Neuron (in vitro differentiated cells): ENCODE results near the gene GLRX5.

ENCODE experiments used
- H2AFZ ChIP-seq: one replicate; pipeline ENCODE4 v1.6.1; 2013; ENCODE audit warnings: low read depth, mild to moderate bottlenecking, inconsistent platforms, low read length, moderate library complexity
- H3K27me3 ChIP-seq: one replicate; pipeline ENCODE4 v1.6.1; 2013; ENCODE audit warnings: low read length; ENCODE audit not compliant: insufficient read depth
- H3K36me3 ChIP-seq: one replicate; pipeline ENCODE4 v1.6.1; 2013; ENCODE audit warnings: low read length; ENCODE audit not compliant: insufficient read depth
- H3K4me1 ChIP-seq: one replicate; pipeline ENCODE4 v1.6.1; 2013; ENCODE audit warnings: low read length; ENCODE audit not compliant: insufficient read depth
- H3K4me3 ChIP-seq: 2 replicates; pipeline ENCODE4 v1.5.1; 2013; ENCODE audit warnings: mild to moderate bottlenecking, low read length, moderate library complexity
- H3K9me3 ChIP-seq: one replicate; pipeline ENCODE4 v1.6.1; 2013; ENCODE audit warnings: low read length

Gene GLRX5

GRCh38 chr14:95515596-95516552 lies 19.0 kb upstream of the GLRX5 start:
- peaks cover 15% of the 10 kb centered on the region for H3K27me3 ChIP-seq
- H2AFZ ChIP-seq, result peak overlapping the region; percentile 23
- H3K4me3 ChIP-seq, result peak overlapping the region; percentile 24
- no peaks in the 10 kb centered on the region for H3K36me3 ChIP-seq
- peaks cover 20% of the 10 kb centered on the region for H3K4me1 ChIP-seq
- no peaks in the 10 kb centered on the region for H3K9me3 ChIP-seq

DNA sequence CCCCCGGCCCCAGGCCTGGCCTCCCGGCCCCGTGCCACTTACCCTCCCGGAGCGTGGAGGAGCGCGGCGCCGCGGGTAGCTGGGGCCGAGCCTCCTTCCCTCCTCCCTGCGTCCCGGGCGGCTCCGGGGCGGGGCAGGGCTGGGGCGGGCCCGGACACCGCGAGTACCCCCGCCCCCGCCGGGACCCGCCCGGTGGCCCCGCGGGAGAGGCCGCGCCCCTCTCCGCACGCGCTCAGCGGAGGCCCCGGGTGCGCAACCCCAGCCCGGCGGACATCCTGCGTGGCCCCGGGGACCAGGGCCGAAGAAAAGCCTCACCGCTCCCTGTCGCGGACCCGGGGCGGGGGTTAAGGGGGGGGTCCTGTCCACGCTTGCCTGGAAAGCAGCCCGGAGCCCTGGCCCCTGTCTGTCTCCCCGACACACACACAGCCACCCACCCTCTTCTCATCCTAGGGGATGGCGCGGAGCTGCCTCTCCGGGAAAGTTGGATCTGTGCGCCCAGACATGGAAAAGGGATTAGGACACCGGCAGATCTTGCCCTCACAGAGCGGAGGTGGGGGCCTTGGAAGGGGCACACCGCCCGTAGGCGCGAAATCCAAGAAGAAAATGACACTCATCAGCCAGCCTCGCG lies 18.2 kb upstream of the GLRX5 start, which contains the start of gene SYNE3:
SYNE3 (minus strand) TSS at position 97 of the 628 bp plus-strand sequence. CDS start 40,829 bp downstream, outside the sequence.
- Histone ChIP-seq H3K27me3 (peaks cover 15% of the 10 kb centered on the region), H2AFZ (peak within 1 kb of the TSS; percentile 23), H3K4me1 (peaks cover 20% of the 10 kb centered on the region), H3K36me3 (no peaks in the 10 kb centered on the region), H3K4me3 (peak within 1 kb of the TSS; percentile 24), H3K9me3 (no peaks in the 10 kb centered on the region)

DNA sequence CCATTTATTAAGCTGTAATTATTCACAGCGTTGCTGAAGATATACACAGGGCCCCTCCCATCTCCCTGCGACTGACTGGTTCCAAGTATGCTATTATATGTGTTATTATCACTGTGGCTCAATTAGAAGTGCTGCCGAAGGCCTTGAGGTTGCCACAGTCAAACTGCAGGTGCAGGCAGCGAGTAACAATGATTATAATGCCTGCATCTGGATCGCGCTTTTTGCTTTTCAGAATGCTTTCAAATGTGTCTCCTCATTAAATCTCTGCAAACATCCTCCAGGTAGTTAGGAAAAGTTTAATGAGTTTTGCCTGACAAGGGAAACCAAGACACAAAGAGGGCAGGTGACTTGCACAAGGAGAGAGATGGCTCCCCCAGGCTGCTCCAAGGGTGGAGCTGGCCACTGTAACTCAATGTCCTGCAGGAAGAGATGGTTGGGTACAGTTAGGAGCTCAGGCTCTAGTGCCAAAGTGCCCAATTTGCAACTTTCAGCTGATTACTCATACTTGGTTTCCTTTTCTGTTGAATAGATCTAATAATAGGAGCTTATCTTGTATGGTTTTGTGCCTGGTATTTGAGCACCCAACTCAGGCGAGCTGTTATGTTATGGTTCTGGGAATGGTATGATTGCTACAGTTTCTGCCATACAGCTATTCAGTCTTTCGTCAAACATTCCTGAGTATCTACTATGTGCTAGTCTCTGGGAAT lies 16.7 kb upstream of the GLRX5 start:
- H2AFZ ChIP-seq, result no peak overlapping the region
- H3K4me1 ChIP-seq, result peaks cover 20% of the 10 kb centered on the region

GRCh38 chr14:95519699-95520098 lies 15.2 kb upstream of the GLRX5 start:
- H3K9me3 ChIP-seq, result no peaks in the 10 kb centered on the region
- peaks cover 14% of the 10 kb centered on the region for H3K4me1 ChIP-seq
- H3K4me3 ChIP-seq, result no peak overlapping the region
- H2AFZ ChIP-seq, result no peak overlapping the region
- H3K36me3 ChIP-seq, result no peaks in the 10 kb centered on the region
- peaks cover 15% of the 10 kb centered on the region for H3K27me3 ChIP-seq

More for the DNA sequence above, 16.7 kb upstream of the GLRX5 start:
- H3K4me3 ChIP-seq, result no peak overlapping the region
- H3K27me3 ChIP-seq, result peaks cover 15% of the 10 kb centered on the region
- no peaks in the 10 kb centered on the region for H3K9me3 ChIP-seq
- H3K36me3 ChIP-seq, result no peaks in the 10 kb centered on the region

- H3K27me3 ChIP-seq, result peaks cover 13% of the 10 kb centered on the region
- no peaks in the 10 kb centered on the region for H3K36me3 ChIP-seq
- H3K4me3 ChIP-seq, result no peak overlapping the region
- peaks cover 8% of the 10 kb centered on the region for H3K4me1 ChIP-seq
- H3K9me3 ChIP-seq, result no peaks in the 10 kb centered on the region
- no peak overlapping the region for H2AFZ ChIP-seq
Observed at GRCh38 chr14:95520346-95520745, 14.5 kb upstream of the GLRX5 start.

- H3K27me3 ChIP-seq, result peaks cover 7% of the 10 kb centered on the region
- peaks cover 1% of the 10 kb centered on the region for H3K4me1 ChIP-seq
- no peak overlapping the region for H3K4me3 ChIP-seq
- no peak overlapping the region for H2AFZ ChIP-seq
- H3K36me3 ChIP-seq, result no peaks in the 10 kb centered on the region
- H3K9me3 ChIP-seq, result no peaks in the 10 kb centered on the region
Observed at GRCh38 chr14:95521001-95521400, 13.8 kb upstream of the GLRX5 start.

DNA sequence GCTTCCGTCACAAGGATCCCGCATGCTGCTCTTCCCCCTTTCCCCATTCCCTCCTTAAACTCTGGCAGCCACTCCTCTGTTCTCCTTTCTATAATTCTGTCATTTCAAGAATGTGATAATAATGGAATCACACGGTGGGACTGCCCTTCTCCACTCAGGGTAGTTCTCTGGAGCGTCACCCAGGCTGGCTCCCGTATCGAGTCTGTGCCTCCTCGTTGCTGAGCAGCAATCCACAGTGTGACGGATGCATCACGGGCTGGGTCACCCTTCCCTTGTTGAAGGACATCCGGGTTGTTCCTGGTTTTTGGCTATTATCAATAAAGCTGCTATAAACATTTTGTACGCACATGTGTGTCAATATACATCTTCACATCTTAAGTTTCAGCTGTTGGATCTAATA lies 12.7 kb upstream of the GLRX5 start:
- H3K4me3 ChIP-seq, result no peak overlapping the region
- H3K4me1 ChIP-seq, result no peaks in the 10 kb centered on the region

DNA sequence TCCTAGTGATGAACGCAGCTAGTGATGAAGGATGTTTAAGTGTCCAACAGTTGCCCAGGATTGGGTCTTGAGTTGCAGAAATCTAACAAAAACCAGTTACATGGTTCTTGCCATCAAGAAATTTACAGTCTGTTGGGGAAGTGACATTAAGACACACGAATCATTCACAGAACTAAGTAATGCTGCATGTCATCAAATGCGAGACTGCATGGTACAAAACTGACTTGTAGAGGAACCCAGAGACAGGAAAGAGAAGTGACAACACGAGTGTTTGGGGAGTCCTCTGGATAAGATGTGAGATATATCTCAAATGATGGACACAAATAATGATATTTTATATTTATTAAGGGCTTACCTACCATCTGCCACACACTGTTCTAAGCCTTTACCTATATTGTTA lies 12.3 kb upstream of the GLRX5 start:
- no peaks in the 10 kb centered on the region for H3K9me3 ChIP-seq
- no peaks in the 10 kb centered on the region for H3K27me3 ChIP-seq
- H3K36me3 ChIP-seq, result no peaks in the 10 kb centered on the region
- no peaks in the 10 kb centered on the region for H3K4me1 ChIP-seq
- no peak overlapping the region for H3K4me3 ChIP-seq
- H2AFZ ChIP-seq, result no peak overlapping the region

More for the DNA sequence above, 12.7 kb upstream of the GLRX5 start:
- Histone ChIP-seq H3K9me3 (no peaks in the 10 kb centered on the region), H3K36me3 (no peaks in the 10 kb centered on the region), H2AFZ (no peak overlapping the region), H3K27me3 (peaks cover 4% of the 10 kb centered on the region)

DNA sequence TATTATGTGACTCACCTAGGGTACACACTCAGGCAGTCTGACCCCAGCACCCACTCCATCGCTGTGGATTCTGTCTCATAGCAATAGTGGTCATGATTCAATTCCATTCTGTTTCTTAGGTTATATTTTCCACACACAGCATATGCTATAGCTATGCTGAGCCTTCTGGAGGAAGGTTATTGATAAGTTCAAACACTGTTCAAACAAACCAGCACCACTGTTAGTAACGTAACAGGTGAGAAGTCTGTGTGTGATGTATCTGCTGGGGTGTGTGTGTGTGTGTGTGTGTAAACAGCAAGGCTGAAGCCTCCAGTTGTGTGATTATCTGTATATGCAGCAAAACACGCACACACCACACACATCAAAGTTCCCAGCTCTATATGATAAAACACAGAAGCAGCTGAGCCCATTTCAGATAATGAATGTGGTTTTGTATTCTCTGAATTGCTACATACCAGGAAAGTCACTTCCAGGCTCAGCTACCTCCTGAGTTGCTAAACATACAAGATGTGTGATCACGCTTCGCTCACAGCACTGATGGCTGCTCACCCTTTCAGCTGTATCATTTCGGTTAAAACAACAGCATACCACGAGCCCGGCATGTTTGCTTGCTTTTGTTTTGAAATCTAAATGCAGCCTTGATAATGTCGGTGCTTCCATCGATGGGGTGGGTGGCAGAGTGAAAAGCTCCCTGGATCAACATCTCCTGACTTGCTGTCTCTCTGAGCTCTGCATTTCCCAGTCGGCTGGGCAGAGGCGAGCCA lies 11.6 kb upstream of the GLRX5 start:
- Histone ChIP-seq H3K9me3 (no peaks in the 10 kb centered on the region), H2AFZ (no peak overlapping the region), H3K36me3 (no peaks in the 10 kb centered on the region), H3K27me3 (no peaks in the 10 kb centered on the region), H3K4me3 (no peak overlapping the region), H3K4me1 (no peaks in the 10 kb centered on the region)

GRCh38 chr14:95523815-95524448 lies 10.9 kb upstream of the GLRX5 start:
- Histone ChIP-seq H2AFZ (no peak overlapping the region), H3K27me3 (no peaks in the 10 kb centered on the region), H3K9me3 (no peaks in the 10 kb centered on the region), H3K36me3 (no peaks in the 10 kb centered on the region), H3K4me3 (no peak overlapping the region), H3K4me1 (no peaks in the 10 kb centered on the region)

DNA sequence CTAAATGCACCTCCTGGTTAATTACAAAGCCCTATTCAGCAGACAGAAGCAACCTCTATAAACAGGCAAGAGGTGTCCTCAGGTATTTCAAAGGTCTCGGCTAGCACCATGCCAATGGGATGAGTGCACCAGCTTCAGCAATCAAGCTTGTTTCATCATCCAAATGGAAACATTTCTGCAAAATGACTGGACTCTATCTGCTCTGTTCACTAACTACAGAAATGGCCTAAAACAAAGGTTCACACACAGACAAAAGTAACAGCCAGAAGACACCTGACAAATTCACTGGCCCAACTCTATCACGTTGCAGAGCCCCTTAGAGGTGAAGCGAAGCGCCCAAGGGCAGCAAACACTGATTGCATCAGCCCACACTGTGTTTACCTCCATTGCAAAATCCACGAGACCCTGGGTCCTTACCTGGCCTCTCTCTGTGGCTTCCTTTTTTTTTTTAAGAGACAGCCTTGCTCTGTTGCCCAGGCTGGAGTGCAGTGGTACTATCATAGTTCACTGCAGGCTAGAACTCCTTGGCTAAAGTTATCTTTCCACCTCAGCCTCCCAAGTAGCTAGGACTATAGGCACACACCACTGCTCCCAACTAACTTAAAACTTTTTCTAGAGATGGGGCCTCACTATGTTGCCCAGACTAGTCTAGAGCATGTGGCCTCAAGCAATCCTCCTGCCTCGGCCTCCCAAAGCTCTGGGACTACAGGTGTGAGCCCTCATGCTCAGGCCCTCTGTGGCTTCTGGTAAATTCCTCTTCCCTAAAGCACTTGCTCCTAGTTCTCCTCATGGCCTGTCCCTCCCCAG lies 9.9 kb upstream of the GLRX5 start:
- H3K4me1 ChIP-seq, result no peaks in the 10 kb centered on the region
- H3K36me3 ChIP-seq, result no peaks in the 10 kb centered on the region
- H3K9me3 ChIP-seq, result no peaks in the 10 kb centered on the region
- no peak overlapping the region for H3K4me3 ChIP-seq
- H2AFZ ChIP-seq, result no peak overlapping the region
- H3K27me3 ChIP-seq, result no peaks in the 10 kb centered on the region
